SHP77 (cell line): Measurements from ENCODE around the gene GNB1L.

Source experiments
- DNase-seq, 2 experiments: peaks; one replicate each; lab custom pipeline; 2025; lab: John Stamatoyannopoulos, UW

GNB1L gene

DNA sequence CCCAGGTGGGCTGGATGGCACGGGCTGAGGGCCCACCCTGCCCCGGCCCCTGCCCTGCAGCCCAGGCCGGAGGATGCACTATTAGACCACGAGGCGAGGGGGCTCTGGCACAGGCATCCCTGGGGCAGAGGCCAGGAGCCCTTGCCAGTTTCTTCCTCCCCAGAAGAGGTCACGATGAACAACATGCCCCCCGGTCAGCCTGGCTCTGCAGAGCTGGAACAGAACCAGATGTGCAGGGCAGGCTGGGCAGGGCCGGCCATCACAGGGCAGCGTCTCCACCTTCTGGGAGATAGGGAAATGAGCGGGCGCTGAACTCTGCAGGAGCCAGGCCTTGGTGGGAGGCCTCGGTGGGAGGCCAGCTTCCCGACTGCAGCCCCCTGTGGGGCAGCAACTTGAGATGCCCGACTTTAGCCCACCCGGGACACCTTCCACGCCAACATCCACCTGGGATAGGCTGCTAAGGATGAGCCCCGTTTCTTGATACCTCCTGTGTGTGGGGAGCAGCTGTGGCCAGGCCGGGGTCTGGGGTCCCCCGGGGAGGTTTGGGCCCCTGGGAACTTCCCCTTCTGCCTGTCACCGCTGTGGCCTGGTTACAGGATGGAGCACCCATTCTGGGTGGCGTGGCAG lies 21.8 kb upstream of the GNB1L start:
- DNase-seq: no peak

DNA sequence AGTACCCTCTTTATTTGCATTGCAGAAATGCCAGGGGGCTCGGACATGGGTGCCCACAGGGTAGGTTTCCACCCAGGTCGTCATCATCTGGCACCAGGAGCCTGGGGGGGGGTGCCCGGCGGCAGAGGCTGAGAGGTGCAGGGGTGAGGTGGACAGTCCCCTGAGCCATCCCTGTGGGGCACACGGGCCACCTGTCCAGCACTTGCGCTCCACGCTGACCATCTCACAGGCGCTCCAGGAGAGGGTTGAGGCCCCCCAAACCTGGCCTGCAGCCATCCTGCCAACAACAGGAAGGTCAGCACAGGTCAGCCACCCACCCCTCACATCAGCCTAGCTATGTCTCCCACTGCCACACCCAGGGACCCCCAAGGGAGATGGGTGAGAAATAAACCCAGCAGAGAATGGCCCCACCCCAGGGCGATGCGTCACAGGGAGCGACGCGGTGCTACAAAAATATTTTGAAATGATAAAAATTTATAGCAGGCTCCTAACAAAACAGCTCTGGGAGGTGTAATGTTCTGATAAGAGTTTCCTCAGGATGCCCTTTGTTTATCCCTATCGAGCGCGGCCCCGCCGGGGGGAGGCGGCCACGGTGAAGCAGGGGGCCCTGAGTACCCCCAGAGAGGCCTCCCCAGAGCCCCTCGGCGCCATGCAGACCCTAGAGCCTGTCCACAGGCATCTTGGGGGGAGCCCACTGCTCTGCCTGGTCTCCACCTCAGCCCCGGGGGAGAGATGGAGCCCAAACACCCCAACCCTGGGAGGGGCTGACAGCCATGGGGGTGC lies 21.0 kb upstream of the GNB1L start:
- no peak for DNase-seq

DNA sequence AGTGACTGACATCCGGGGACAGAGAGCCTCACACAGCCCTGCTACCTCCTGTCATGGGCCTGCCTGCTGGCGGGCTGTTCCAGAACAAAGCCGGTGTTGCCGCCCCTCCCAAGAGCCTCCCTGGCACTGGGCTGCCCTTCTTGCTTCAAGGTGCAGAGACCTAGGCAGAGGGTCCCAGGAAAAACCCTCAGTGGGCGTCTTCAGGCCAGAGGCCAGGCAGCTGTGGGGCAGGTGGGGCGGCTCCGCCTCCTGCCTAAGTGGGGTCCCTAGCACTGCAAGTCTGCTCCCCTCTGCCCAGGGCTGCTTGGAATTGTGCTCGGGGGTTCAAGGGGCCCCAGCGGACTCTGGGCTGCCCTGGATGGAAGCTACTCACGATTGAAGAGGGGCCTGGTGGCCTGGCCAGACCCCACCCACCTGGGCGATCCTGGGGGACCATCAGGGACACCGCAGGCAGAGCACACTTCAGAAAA lies 20.4 kb upstream of the GNB1L start:
- DNase-seq: no peak

DNA sequence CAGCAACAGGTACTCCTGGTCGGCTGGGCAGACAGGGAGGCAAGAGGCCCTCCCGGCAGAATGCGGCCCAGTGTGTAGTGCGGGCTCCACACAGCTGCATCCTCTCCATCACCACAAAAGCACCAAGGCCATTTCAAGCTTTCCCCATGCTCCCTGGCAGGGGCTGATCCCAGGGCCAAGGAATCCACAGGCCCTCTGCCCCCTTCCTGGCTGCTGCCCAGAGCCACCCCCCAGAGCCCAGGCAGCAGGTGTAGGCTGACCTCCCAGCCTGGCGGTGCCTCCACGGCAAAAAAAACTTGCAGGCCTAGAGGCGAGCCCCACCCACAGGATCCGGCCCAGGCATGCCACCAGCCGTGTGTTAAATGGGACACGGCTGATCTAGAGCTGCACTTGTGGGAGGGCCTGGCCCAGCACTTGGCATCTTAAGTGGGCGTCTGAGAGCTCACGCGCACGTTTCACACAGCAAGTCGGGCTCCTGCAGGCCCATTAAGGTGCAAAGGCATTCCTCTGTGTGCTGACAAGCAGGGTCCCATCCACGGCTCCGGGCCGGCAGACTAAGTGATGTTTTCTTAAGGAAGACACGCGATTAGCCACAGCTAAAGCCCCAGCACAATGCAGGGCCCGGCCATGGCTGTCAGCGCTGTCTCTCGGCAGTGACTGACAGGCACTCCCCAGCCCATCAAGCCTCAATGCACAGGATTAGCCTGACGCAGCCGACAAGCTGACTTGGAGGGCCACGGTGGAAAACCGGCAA lies 19.8 kb upstream of the GNB1L start:
- no peak for DNase-seq

DNA sequence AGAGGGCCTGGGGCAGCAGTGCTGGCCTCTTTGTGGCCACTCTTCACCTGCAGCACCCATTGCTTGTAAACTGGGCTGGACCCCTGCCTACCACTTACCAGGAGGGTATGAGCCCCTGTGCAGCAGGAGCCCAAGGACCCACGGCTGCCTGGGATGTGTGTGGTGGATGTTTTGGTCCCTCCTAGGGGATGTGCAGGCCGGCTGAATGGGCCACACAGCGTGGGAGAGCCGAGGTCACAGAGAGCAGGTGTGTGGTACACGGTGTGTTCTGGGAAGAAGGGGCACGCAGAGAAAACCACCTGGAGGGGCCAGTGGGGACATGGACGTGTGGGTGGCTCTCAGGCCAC lies 19.3 kb upstream of the GNB1L start:
- DNase-seq: no peak

DNA sequence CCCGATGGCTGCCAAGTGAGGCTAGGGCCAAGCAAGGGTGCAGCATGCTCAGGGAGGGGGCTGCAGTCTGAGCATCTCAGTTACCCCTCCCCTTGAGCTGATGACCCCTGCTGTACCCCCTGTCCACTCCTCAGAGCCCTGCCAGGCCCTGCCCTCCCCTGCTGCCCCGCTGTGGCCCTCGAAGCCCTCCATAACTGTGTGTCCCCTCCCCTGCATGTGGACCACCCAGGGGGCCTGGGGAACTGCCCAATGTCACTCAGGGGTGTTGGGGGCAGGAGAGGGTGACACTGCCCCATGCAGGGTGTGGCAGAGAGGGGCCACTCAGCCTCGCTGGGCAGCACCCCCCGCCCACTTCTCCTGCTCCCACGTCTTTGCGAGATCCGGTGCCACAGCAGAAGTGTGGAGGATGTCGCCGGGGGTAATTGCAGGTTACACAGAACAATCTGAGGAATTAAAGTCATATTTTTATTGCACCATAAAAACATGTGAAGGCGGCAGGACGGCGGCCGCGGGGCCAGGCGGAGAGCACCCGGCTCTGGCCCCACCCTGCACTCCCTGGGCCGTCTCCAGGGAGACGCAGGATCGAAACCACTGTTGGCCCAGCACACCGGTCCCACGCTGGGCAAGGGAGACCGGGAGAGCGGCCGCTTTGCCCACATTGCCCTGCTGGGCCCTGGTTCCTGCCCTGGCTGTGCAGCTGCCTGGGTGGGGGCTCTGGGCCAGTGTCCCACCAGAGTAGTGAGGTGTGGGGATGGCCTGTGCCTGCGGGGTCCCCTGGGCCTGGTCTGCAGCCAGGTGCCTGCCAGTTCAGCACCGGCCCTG lies 18.7 kb upstream of the GNB1L start:
- no peak for DNase-seq

DNA sequence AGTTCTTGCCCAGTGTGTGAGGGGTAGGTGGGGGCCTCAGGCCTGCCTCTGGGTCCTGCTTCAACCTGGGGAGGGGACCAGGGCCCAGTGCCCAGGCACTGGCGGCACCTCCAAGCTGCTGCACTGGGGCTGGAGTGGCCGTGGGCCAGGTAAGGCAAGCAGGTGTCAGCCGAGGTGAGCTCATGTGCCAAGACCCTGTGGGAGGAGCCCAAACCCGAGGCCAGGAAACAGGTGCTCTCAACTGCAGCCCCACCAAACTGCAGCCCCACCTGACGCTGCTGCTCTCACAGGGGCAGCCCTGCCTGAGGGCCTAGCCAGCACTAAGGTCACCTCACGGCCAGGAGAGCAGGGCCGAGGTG lies 18.1 kb upstream of the GNB1L start:
- DNase-seq: no peak

DNA sequence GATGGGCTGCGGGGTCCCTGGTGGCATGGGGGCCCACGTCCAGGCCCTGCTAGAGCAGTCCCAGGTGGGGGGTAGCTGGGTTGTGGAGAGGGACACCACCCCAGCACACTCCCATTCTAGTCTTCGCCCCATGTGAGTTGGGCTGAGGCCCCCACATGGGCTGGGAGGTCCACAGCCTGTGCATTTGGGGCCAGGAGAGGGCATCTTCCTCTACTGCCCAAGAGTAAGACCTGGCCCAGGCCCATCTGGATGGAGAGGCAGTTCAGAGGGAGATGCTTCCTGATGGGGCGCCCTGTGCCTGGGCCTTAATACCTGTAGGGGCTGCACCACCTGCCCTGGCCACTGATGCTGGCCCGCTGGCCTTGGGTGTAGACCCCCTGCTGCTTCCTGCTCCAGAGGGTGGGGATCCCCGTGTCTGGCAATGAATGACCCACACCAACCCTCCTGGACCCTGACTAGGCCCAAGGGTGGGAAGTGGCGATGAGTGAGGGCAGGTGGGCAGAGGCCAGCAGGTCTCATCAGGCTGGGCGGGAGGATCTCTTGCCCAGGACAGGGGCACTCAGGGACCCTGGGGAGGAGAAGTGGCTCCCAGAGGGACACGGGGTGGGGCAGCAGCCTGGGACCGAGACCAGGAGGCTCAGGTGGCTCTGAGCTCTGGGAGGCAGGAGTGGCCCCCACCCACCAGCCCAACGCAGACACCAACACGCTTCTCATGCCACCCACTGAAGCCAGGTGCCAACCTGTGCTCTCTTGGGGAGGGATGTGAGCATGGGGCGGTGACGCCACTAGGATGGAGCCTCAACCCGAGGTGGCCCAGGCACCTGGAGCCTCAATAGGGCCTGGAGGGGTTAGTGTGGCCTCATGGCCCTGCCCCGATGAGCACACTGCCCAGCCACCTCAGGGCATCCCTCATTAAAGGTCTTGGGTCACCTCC lies 17.4 kb upstream of the GNB1L start:
- DNase-seq: no peak

DNA sequence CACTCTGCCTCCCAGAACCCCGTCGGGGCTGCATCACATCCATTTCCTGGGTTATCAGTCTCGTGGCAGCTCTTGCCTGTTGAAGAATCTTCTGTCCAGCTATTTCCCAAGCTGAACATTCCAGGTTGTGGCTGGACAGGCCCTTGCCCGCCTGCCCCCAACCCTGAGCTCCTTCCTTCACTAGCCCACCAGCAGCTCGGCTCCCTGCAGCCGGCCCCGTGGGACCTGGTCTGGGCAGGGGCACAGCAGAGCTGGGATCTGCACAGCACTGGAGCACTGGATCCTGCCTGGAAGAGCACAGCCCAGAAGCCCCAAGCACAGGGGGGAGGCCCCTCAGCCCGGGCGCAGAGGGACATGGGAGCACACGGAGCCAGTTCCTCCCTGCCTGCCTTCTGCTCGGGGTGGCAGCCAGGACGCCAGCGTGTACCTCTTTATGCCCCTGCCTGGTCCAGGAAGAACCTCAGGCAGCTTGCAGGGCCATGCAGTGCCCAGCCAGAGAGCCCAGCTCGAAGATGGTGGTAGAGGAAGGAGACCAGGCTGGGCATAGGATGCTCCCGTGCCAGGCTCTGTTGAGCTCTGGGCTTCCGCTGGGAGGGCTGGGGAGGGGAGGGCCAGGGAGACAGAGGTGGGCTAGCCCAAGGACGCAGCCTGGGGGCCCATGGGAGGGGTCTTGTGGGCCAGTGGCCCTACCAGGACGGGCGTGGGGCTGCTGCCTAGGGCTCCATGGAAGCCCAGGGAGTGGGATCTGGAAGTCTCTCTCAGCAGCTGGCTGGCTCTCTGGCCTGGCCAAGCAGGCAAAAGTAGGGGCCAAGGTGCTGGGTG lies 16.6 kb upstream of the GNB1L start:
- DNase-seq: no peak

DNA sequence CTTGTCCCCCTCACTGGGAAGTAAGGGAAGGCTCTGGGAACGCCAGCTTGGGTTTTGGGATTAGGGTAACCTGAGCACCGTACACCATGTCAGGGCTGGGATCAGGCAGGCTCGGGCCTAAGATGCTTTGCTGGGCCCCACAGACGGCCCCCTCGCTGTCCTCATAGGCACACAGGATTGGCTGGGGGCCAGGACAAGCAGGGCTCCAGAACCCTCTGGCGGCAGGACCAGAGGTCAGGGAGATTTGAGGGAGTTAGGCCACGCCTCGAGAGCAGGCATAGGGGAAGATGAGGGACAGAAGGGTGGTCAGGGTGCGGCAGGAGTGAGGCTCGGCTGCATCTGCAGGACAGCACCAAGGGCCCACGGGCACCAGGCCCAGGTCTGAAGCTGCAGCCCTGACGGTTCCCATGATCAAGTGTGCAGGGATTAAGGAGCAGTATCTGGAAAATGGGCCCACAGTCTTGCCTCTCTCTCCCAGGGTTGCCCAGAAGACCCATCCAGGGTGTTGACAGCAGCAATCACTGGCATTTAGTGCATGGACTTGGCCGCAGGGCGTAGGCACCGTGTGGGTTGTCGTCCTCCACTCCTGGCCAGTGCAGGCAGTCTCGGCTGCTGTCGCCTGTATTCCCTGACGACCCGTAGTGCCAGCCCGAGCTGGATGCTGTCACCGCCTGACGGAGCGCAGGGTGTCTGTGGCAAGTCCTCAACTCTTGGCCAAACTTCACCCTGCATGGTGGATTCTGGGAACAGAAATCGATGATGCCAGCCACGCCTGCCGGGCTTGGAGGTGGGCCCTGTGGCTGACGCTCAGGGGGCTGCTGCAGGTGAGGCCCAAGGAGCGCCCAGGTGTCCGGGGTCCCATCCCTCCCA lies 15.7 kb upstream of the GNB1L start:
- DNase-seq: no peak

DNA sequence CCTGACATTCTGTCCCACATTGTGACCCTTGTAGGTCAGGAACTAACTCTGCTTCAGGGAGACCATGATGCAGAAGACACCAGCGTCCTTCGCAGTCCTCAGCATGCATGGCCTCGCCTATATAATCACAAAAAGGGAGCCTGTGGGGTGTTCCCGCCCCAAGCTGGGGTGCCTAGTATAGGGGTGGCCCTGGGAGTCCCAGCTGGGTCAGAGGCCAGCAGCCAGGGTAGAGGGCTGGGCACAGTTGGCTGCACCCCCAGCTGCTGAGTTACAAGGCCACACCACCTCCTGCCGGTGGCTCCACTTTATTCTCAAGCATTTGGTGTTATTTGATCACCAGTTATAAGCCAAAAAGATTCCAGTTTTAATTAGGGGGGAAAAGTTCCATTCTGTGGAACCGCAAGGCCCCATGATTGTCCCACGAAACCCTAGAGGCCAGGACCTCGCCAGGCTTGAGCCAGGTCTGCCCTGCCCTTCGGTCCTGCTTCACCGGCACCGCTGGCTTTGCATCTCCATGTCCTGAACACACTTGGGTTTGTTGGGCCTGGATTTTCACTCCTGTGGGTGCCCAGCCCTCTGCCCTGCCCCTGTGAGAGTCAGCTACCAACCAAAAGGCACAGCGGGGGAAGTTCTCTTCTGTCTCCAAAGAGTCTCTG lies 15.0 kb upstream of the GNB1L start:
- DNase-seq: no peak

DNA sequence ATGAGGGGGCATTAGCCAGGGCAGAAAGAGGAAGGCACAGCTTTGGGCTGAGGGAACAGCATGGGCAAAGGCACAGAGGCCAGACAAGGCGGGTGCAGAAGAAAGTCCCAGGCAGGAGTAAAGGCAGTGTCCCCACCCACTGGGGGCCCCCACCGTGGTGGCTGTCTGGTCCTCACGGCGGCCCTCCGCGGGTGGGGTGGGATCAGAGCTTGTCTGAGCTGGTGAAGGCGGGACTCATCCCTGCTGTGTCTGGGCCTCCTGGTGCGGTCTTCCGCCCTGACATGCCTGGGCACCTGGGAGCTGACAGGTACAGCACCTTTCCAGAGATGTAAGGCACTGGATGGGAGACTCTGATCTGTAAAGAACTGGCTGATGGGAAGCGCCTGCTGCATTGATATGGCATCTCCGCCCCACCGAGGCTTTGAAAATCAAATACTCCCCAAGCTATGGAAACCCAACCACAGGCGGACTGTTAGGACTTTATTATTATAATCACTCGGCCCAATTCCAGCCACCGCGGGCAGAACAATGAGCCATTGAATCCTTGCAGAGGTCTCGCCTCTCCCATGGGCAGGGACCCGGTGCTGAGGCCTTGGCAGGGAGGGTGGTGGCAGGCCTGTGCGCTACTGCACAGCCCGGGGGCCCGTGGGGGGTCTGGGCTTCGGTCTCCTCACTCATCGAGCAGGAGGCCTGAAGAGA lies 14.2 kb upstream of the GNB1L start:
- DNase-seq: no peak

DNA sequence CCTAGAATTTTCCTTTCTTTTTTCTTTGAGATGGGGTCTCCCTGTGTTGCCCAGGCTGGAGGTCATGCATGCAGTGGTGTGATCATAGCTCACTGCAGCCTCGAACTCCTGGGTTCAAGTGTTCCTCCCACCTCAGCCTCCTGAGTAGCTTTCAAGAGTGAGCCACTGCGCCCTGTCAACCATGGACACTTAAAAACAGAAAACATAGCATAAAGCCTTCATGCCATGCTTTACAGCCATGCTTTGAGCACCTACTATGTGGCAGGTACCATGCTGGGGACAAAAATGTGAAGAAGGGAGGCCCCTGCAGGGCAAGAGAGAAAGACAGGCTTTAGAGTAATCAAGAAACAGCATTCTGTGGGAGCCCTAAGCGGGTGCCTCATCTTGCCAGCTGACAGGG lies 13.7 kb upstream of the GNB1L start:
- no peak for DNase-seq

DNA sequence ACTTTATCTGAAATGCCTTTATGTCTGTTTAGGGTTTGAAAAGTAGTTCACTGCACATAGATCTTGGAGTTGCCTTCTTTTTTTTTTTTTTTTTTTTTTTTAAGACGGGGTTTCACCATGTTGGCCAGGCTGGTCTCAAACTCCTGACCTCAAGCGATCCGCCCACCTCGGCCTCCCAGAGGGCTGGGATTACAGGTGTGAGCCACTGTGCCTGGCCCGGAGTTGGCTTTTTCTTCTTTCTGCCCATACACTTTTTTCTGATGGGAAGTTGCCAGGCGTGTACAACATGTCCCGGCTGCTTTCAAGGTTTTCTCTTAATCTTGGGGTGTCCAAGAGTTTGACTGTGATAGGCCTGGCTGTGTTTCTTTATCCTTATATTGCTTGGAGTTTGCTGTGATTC lies 12.9 kb upstream of the GNB1L start:
- no peak for DNase-seq

DNA sequence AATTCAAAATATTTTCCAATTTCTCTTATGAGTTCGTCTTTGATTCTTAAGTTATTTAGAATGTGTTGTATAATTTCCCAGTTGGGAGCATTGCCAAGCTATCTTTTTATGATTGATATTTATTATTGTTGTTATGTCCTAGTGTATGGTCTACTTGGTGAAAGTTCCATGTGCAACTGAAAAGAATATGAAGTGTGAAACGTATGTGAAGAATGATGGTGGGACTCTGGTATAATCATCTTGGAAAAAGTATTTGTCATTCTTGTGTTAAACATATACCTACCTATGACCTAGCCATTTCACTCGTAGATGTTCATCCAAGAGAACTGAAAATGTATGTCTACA lies 12.0 kb upstream of the GNB1L start:
- DNase-seq: no peak

DNA sequence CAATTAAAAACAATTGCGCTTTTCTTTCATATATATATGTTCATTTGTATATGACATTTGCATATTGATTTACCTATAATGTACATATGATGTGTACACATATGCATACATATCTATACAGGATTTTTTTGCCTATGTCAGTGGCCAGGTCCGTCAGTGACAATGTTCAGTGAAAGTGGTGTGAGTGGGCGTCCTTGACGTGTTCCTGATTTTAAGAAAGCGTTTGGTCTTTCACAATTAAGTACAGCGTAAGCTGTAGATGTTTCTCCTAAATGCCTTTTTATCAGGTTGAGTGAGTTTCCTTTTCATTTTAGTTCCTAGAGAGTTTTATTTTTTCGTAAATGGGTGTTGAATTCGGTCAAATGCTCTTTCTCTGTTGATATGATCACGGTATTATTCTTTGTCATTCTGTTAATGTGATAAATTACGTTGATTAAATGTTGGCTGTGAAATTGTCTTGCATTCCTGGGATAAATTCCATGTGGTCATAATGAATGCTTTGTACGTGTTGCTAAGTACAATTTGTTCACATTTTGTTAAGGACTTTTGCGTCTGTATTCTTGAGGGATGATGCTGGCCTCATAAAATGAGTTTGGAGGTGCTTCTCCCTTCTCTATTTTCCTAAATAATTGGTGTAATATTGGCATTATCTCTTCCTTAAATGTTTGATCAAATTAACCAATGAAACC lies 10.6 kb upstream of the GNB1L start:
- no peak for DNase-seq

DNA sequence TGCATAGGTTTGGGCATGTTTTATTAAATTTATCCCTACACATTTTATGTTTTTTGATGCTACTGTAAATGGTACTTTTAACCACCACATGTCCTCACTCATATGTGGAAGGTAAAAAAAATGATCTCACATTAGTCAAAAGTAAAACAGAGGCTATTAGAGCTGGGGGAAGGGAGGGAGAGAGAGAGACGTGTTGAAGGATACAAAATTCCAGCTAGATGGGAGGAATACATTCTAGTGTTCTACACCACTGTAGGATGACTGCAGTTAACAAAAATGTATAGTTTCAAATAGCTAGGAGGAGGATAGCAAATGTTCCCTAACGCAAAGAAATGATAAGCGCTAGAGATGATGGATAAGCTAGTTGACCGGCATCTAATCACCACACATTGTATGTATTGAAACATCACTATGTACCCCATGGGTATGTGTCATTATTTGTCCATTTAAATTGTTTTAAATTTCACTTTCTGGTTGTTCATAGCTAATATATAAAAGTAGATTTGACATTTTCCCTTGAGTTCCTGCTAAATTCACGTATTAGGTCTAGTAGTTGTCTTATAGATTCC lies 9.9 kb upstream of the GNB1L start:
- no peak for DNase-seq
